Esophagus mucosa (tissue), 1 donor: ENCODE data around the gene PCDH9. TPM values are rescaled to one million over a fixed set of nuclear protein-coding genes. Genes with fewer than 3 reads are reported as not detected.
"Not testable (repeated sequence)": the region's sequence is repeated elsewhere in the genome, so short reads cannot be mapped to it uniquely, and the experiment has no call there.

Experiments
- ATAC-seq: fragments of 200-7000 bp; cut with Tn5 transposase; one replicate; pipeline ENCODE4 v1.9.1; 2020
- total RNA-seq: library from RNA; stranded (reverse); gene quantifications from one replicate; pipeline ENCODE4 v1.2.4, GENCODE V29; 2023
- donor health status: DM: yes; HTN: yes; CAD: no.

The PCDH9 gene
- total RNA-seq, 1 donor from 2014 or later, result 0.08 TPM

- ATAC-seq, result no peak
Measured at GRCh38 chr13:66887088-66887487, 343.0 kb downstream of the PCDH9 start.

DNA sequence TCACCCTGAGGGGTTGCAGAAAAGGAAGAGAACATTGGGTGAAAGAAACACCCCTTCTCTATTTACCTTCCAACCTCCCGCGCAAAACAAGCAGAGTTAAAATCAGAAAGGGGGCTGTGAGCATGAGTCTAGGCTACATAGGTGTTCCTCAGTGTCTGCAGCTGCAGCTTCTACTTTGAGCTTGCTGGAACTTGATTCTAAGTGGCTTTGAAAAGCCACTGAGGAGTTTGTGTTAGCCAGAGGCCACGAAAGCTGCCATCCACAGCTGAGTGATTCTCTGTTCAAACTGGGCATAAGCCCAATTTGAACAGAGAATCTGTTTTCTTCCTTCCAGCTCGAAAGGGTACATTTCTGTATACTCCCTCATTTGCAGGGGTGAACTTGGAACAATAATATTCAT, 343.9 kb downstream of the PCDH9 start:
- ATAC-seq, result no peak

DNA sequence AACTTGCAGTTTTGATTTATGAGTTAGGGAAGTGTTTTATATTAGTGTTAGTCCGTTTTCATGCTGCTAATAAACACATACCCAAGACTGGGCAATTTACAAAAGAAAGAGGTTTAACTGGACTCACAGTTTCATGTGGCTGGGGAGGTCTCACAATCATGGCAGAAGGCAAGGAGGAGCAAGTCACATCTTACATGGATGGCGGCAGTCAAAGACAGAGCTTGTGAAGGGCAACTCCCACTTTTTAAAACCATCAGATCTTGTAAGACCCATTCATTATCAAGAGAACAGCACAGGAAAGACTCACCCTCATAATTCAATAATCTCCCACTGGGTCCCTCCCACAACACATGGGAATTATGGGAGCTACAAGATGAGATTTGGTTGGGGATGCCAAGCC, 349.0 kb downstream of the PCDH9 start:
- ATAC-seq, result not testable (repeated sequence)

DNA sequence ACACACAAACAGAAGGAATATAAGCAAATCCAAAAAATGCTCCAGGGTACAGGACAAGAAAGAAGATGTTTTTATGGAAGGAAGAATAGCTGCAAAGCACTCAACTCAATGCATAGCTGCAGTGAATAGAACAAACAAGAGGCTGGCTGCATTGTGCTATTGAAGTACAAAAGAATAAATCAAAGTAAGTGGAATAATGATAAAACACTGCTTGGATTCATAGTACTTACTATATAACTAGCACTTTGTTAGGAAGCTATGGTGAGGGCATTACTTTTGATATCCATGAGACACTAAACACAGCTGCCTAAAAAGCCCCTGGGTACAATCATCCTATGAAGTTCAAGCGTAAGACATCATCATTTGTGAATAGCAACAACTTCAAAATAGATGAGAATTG, 350.1 kb downstream of the PCDH9 start:
- no peak for ATAC-seq

DNA sequence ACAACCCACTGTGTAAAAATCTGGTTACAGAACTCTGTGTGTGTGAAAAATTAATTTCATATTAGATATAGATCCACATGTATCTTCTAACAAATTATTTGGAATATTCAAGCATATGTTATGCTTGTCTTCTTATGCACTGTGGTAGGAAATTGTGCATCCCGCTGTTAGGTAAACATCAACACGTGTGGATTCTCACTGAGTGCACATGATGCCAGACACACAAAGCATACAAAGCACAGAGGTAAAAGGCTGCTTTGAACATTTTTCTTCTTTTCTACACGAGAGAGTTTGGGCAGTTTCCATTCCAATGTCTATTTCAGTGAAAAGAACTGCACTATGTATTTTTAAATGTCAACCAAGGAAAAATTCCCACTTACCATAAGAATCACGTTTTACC, 354.9 kb downstream of the PCDH9 start:
- ATAC-seq, result no peak

- ATAC-seq, result no peak
Measured at GRCh38 chr13:66864627-66865026, 365.5 kb downstream of the PCDH9 start.

DNA sequence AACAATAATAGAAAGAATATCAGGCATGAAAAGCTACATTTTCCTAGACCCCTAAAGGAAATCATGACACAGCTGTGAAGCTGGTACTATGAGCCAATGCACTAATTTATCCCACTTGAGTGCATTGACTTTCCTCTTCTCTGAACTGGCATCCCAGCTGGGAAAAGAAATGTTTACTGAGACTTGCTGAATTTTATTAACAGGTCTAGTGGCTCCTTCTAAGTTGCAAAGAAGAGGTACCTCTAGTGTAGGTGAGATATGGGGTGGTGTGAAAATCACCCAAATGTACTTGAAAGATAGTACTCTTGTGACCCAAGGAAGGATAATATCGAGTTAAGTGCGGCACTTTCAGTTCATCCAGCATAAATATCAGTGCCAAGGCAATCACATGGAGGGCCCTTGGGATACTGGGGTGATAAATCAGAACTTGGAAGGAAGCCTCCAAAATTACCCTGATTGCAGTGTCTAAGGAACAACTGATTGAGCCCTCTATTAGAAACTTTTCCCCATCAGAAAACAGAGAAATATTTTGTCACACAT, 369.2 kb downstream of the PCDH9 start:
- no peak for ATAC-seq

DNA sequence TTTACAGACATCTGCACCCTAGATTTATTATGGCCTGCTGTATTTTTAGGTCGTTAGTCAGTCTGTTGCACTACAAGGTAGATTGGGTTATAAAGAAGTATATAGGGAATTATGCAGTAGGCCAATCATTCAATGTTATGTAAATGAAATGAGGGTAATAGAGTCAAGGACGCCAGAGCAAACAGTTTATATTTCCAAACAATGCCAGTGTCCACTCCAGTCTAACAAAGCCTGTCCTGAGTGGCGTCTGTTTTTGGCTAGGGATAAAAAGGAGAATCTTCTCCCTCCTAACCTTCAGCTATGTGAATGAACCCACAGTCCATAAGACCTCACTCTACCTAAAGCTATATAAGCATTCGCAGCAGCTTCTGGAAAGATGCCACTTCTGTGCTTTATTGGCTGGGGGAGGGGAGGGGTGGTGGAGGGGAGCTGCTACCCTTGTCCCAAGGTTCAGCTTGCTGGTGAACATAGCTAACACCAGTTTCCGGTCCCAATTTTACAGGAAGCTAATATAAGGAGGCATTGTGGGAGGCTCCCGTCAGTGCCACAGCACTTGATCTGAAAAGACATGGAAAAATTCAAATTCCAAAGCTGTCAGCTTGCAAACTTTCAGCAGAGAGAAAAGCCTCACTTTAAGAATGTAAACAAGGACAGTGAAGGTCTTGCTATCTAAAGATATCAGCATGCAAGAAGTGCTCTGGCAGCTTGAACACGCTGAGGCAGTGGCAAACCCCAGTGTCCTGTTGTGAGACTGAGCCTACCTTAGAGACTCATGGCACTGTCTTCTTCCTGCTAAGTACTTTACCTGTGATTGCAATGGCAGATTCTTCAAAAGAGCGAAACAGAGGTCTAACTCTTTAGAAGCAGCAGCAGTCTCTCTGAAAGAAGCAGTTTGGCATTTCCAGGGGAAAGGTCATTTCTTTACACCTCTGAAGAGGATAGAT, 369.9 kb downstream of the PCDH9 start:
- ATAC-seq, result no peak

DNA sequence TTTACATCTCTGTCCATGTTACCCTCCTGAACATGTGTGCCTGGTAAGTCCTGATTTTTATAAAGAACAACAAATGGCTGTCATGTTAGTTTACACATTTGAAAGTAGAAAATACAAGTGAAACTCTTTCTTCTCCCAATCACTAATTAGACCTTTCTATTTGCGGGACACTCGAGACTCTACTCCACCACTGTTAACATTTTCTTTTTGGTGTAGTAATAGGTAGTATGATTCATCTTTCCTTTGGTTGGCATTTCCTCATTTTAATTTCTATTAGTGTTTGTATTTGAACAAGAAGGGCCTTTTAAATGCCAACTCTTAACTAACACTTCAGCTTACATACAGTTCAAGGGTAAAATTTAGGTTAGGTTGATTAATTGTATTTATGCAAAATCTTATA, 371.1 kb downstream of the PCDH9 start:
- ATAC-seq, result no peak

DNA sequence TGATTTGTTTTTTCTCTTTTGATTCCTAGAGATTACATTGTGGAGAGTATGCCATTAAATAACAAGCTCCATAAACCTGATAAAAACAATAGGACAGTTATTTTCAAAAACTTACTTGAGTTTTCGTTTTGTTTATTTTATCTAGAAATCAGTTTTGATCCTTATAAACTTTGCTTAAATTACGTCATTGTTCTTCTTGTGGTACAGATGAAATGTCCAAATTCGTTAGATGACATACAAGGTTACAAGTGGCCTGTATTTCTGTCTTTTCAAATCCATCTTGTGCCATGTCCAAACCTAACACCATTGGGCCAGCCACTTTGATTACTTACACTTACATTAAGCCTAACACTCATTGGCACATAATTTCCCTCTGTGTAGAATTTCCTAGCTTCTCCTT, 372.0 kb downstream of the PCDH9 start:
- no peak for ATAC-seq

- ATAC-seq, result no peak
Measured at GRCh38 chr13:66855131-66855530, 375.0 kb downstream of the PCDH9 start.

DNA sequence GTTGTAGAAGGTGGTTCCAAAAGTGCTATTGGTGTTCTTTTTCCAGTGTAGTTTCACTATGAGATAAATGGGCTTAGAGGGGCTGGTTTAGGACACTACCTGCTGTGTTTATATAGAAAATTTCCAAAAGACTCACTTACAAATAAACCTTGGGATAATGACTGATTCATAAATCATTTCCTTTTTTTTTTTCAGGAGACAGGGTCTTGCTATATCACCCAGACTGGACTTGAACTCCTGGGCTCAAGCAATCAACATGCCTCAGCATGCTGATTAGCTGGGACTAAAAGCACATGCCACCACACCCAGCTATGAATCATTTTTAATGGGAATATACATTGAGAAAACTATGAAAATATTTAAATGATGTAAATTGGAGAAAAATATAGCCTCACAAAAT, 376.6 kb downstream of the PCDH9 start:
- no peak for ATAC-seq

- ATAC-seq, result no peak
Measured at GRCh38 chr13:66849706-66850105, 380.4 kb downstream of the PCDH9 start.

GRCh38 chr13:66847541-66847940, 382.6 kb downstream of the PCDH9 start:
- ATAC-seq, result no peak

DNA sequence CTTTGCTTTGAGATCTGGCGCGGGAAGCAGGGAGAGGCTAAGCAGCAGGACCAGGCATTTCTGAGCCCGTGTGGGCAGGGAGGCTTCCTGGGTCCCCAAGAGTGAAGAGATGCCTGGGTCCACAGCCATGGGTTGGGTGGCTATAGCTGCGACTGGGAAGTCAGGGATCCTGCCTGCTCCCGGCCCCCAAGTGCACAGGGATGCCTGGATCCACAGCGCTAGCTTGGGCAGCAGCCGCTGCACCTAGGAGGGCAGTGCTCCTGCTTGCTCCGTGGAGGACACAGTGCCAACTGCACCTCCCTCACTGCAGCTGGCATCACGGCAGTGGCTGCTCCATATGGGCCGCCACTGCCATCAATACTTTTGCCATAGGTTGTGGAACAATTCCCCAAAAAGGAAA, 384.7 kb downstream of the PCDH9 start:
- ATAC-seq, result no peak

GRCh38 chr13:66844933-66845332, 385.2 kb downstream of the PCDH9 start:
- no peak for ATAC-seq

GRCh38 chr13:66842766-66843165, 387.4 kb downstream of the PCDH9 start:
- no peak for ATAC-seq

DNA sequence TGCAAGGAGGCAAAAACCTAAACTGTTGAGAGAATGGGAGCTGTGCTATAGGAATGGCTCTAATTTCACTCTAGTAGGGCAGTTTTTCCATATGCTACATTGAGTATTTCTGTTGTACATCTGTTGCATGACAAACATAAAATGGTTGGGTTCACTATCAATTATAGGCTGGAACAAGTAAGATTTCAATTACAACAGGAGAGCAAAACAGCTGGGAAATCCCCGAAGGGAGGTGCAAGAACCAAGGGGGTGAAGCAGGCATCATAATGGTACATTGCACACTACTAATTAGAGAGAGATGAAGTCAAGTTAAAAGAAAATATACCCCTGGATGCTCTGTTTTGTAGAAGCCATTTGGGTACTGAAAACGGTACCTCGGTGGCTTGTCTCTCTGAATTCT, 389.5 kb downstream of the PCDH9 start:
- ATAC-seq, result no peak

GRCh38 chr13:66837246-66837645, 392.9 kb downstream of the PCDH9 start:
- no peak for ATAC-seq

GRCh38 chr13:66835040-66835628, 395.0 kb downstream of the PCDH9 start:
- ATAC-seq, result no peak

DNA sequence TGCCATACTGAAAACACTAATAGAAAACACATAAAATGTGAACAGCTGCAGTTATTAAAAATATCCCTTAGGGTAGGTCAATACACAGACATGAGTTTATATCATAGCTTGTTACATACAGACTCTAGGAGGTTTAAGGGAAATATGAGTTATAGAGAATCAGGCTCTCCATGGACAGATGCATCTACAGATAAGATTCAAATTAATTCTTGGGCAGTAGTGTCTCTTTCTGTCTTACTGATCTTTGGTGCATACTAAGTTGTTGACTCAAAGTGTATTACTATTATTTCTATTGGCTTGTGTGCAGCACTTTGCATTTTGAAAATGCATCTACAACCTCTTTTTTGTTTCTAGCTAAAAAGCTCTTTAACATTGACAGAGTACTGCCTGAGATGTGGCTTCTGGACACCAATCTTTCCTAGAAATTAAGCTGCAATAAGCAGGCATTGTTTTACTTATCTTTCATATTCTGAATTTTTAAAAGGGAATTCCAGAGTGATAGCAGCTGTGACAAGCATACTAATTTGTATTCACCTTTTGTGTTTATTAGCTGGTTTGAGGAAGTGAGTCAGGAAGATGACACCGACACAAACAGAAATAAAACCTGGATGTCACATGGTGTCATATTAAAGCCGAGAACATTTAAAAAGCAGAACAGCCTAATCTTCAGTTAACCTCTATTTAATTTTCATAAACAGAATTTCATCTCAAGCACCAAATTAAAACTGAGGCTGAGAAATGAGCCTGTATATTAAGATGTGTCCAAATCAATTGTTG, 399.0 kb downstream of the PCDH9 start:
- ATAC-seq, result no peak

DNA sequence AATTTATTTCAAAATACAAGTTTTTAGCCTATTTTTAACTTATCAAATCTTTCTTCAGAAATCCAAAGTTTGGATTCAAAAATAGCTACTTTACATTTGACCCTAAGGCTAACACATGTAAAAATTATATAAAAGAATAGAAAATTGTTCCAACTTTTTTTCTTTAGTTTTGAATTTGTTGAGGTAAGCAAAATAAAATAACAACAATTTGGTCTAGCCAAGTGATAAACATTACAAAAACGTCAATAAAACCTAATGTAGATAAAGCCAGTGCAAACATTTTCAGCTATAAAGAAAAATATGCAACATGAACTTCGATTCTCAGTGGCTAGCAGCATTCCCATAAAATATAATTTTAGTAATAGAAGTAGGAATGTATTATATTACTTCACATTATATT, 400.3 kb downstream of the PCDH9 start:
- no peak for ATAC-seq

DNA sequence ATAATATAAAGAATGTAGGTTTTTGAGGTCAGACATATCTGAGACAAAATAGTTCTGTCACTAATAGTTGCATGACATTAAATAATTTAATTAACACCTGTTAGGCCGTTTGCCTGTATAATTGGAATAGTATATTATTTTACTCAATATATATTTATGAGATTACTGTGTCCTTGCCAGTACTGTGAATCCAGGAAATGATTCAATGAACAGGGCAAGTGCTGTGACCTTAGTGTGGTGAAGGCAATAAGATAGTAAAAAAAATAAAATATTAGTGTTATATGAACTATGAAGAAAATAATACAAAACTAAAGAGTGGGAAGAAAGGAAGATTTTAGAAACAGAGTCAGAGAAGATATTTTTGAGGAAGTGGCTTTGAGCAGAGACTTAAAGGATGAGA, 403.7 kb downstream of the PCDH9 start:
- no peak for ATAC-seq
